Activated CD4-positive, alpha-beta T cell treated with anti-CD3 and anti-CD28 coated beads for 24 hours (primary cell): ENCODE measurements around the gene GPAT3.
A peak's percentile ranks its signal among the peaks of the same experiment; 100 is the strongest.
"Not testable (repeated sequence)": the region's sequence is repeated elsewhere in the genome, so short reads cannot be mapped to it uniquely, and the experiment has no call there.

Experiments
- DNase-seq, 2 donors: peaks; one replicate each; pipeline ENCODE4 v3.0.0-alpha.2; 2020; ENCODE audit warnings: low read depth in 2 of 2

The GPAT3 gene

DNA sequence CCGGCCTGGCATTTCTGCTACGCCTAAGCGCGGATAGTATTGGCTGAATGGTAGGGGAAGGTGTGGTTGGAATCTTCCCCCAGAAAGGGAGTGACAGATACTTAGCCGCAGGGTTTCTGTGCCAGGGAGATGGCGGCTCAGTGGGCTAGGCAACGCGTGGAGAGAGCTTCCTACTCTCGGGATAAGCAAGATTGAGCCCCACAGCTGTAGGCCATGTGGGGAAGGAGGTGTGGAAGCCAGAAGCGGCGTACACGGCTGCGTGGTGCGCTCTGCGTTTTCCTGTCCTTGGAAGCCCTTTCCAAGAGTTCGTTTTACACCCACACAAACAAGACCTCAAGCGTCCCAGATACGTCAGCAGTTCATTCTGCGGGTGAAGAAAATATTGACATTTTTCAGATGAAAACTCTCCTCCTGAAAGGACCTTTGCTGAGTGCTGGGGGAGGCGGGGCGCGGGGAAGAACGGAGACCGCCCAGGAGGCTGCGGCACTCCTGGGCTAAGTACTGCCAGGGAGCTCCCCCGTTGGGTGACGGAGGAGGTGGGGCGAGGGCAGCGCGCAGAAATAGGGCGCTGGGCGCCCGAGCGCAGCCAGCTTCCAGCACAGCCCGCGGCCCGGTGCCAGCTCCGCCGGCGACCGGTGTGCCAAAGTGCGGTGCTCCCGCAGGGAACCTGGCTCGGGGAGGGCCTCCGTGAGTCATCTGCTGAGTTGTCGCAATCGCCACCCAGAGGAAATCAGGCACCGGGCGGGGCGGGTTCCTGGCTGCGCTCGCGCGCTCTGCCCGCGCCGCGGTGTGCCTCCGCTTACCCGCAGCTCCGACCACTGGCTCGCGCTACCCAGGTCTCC, at the start of gene GPAT3:
GPAT3 (plus strand) TSS at position 589 of the 842 bp plus-strand sequence. CDS start 515 bp downstream, outside the sequence.
- DNase-seq: peak; percentile 40 to 55

DNA sequence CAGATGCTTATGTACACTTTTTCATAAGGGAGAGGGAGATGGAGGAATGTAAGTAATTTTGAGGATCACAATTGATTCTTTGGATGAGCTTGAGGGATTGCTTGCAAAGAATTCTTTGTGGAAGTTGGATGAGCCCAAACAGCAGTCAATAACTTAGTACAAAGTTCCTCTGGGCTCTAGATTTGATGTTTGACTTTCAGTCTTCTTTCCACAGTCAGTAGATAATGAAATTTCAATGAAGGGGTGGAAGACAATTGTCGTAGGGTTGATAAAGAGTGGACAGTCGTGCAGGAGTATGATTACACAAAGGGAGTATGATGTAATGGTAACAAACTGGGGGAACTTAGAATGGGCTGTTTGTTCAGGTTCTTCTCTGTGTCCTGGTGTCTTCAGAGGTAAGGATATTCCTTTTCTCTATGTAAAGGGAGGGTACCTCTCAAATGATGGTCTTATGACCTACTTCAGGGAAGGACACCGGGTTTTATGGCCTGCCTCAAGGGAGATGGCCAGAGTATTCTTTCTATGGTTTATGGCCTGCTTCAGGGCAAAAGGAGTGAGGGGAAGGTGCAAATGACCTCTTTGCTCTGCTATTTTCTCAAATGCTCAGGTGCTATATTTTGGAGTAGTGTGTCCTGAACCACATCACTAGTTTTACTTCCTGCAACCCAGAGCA, 49.3 kb upstream of the GPAT3 start:
- no peak for DNase-seq

DNA sequence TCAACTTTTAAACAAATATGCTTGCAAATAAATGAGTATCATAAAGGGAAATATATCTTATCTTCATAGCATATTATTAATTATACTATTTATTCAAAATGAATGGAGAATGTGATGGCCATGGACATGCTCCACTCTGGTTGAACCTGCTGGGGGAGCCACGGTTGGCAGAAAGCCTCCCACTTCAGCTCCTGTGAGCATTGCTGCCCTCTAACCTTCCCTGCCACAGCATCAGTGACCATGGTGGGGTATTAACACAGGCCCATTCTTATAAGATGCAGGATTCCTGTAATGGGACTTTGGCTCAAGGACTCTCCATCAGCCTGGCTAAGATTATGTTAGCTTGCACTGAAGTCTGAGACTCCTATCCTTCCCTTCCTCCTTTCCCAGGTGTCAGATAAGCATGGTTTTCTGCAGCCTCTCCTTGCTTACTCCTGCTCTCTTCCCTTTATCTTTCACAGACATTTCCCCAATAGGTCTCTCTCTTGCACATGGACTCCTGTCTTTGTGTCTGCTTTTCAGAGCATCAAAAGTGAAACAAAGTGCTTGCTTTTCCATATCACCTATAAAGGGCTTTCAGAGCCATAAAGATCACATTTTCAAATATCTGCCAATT, 46.1 kb upstream of the GPAT3 start:
- no peak for DNase-seq

DNA sequence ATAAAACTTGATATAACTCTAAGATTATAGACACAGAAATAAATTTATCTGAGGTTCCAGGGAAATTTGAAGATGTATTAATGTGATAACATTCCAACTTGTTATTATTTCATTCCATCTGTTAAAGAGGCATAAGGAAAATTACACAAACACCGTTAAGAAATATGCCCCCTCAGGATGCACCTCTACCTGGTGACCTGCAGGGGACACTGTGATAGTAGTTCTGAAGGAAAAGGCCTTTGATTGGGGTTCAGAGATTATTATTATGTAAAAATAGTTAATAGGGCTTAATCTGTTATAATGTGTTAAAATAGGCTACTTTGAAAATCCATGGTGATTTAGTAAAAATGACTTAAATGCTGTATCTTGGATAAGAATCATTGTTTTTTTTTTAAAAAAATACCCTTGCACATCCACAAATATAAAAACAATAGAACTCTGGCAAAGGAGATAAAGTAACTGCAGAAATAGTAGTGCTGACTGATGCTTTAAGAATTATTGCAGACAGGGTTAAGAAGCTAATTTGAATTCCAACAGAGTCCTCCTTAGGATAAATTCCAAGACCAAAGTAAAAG, 44.9 kb upstream of the GPAT3 start:
- no peak for DNase-seq

GRCh38 chr4:83496085-83496917, 39.6 kb upstream of the GPAT3 start:
- not testable (repeated sequence) for DNase-seq

- DNase-seq: no peak
These were observed 37.7 kb upstream of the GPAT3 start for GRCh38 chr4:83498187-83498586.

DNA sequence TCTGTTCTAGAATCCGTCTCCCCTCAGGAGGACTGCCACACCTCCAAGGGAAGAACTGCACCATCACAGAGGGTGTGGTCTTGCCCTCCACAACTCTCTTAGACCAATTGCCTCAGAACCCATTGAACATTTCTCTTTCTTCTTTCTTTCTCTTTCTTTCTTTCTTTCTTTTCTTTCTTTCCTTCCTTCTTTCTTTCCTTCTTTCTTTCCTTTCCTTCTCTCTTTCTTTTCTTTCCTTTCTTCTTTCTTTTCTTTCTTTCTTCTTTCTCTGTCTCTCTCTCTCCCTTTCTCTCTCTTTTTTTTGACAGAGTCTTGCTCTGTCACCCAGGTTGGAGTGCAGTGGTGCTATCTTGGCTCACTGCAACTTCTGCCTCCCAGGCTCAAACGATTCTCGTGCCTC, 34.2 kb upstream of the GPAT3 start:
- DNase-seq: not testable (repeated sequence)

DNA sequence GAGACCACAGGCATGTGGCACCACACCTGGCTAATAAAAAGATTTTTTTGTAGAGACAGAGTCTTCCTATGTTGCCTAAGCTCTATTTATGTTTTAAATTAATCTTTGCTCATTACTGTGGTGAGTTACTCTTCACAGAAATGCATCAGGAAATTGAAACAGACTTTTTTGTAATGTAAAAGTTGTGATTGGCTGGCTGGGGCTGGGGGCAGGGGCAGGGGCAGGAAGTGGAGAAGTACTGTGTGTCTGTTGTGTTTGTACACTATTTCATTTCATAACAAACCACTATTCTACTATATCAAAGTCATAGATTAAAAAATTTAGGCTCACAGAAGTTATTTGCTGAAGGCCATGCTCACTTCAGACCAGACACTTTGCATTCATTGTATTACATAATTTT, 31.9 kb upstream of the GPAT3 start:
- no peak for DNase-seq

DNA sequence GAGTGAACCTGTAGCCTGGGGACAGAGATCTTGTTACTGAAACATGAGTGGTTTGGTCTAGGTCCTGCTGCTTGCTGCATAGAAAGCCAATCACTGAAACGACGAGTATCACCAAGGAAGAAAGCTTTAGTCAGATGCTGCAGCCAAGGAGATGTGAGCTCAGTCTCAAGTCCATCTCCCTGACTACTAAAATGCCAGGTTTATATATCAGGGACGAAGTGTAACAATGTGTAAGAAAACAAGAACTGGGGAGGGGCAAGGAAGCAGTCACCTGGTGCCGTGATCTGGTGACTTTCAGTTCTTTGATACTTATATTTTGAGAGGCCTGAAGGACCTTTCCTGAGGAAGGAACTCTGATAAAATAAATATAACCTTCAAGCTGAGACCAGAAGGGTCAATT, 31.4 kb upstream of the GPAT3 start:
- DNase-seq: no peak

DNA sequence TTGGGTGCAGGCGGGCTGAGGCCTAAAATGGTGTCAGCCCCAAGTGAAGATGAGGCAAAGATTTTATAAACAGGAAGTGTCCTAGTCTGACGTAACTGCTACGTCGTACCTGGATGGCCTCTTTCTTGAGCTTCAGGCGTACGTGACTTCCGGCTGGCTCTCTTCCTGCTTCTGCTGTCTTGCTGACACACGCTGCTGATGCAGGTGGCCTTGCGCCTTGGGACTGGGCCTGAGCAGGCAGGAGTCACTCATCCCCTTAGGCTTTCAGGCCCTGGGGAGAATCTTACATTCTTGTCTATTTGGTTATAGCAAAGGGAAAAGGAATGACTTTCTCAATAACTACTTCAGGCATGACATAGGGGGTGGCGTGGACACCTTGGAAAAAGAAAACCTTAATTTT, 30.9 kb upstream of the GPAT3 start:
- DNase-seq: no peak

DNA sequence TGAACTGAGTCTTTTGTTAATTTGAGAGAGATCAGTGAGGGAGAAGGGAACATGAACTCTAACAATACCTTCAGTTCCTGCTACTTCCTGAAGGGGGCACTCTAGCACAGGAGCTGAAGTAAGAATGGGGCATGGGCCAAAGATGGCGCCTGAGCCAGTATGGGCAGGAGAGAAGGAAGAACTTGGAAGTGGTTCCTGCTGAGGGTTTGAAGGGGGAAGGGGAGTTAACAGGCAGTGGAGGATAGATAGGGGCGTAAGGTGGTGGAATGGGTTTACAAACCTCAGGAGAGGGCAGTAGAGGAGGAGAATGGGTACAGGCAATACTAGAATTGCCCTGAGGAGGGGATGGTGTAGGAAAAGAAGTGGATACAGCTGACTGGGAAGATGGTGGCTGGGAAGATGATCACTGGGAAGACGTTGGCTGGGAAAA, 26.7 kb upstream of the GPAT3 start:
- peak; percentile 30 to 41 for DNase-seq

DNA sequence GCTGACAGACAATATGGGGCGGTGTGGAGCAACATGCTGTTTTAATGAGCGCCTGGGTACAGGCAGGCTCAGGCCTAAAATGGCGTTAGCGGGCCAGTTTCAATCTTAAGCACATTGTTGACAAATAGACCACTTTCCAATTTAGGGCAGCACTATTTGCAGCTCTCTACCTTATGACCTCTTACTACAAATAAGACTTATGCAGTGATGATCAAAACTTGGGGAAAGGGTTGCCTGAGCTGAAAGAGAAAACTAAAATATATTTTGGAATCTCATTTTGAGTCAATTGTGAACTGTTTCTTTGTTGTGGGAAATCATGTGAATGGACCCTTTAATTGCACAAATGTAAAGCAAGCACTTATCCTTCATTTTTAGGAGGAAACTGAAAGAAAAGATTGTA, 25.5 kb upstream of the GPAT3 start:
- no peak for DNase-seq

DNA sequence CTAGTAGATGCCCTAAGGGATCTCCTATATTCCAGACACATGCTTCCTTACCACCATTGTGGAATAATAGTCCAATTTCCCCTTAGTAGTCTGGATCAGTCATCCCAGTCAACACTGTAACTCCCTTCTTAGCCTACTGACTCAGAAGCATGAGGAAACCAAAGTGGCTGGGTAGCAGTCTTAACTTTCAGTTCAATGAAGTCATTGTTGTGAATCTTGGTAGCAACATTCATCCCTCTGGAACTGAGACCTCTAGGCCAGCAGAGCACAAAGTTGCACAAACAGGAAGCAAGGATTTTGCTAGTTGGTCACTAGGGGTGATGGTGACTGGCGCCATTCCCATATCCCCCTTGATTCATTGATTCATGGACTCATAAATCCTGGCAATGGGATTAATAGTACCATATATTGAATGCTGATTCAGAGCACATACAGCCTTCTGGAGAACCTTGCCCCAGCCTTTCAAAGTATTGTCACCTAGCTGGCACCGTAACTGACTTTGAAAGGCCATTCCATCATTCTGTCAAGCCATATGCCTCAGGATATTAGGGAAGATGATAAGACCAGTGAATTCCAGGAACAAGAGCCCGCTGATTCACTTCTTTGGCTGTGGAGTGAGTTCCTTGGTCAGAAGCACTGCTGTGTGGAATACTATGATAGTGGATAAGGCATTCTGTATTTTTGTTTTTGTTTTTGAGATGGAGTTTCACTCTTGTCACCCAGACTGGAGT, 19.7 kb upstream of the GPAT3 start:
- no peak for DNase-seq

GRCh38 chr4:83522239-83522638, 13.7 kb upstream of the GPAT3 start:
- DNase-seq: no peak

DNA sequence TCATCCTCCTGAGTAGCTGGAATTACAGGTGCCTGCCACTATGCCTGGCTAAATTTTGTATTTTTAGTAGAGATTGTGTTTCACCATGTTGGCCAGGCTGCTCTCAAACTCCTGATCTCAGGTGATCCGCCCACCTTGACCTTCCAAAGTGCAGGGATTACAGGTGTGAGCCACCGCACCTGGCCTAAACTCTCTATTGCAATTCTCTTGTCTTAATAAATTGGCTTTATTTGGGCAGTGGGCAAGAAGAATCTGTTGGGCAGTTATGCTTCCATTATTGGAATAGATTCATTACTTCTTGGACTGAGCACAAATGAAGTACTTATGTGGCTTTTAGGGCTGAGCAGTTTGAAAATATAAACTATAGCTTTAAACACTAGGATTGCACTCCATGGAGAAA, 8.2 kb upstream of the GPAT3 start:
- DNase-seq: no peak

- DNase-seq: no peak
These were observed 709 bp downstream of the GPAT3 start for GRCh38 chr4:83536362-83537272.

GRCh38 chr4:83542225-83542624, 6.3 kb downstream of the GPAT3 start:
- no peak for DNase-seq

GRCh38 chr4:83546786-83547185, 10.9 kb downstream of the GPAT3 start:
- no peak for DNase-seq

DNA sequence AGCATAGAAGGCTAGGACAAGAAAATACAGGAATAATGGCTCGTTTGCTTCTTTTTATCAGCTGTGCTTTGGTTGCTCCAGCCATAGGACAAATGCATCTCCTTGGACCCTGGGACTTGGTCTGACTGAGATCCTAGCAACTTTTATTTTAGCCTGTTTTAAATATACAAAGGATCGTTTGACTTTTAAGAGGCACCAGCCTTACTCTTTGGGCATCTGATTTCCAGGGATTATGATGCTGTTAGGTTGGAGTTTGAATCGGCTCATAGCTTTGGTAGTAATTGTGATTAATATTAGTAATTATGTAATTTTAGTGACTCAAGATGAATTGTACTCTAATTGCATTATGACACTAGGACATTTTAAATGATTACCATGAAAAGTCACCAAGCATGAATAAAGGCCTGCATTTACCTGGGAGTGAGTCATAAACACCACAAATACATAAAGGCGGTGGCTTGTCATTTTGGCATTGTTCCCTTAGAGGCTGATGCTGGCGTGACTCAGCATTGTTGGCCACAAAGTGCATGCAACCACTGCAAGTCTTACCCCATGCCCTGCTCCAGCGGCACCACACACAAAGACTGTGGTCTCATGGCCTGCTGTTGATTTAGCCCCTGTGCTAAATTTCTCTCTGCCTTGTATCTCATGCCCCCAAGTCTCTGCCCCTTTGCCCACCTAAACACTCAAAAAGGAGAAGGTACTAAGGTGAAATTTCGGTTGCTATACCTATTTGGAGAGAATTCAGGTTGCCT, 12.4 kb downstream of the GPAT3 start:
- DNase-seq: peak; percentile 35 to 46
